HG03060 (cell line): ENCODE measurements around the gene VAC14.
"Not testable (repeated sequence)": the region's sequence is repeated elsewhere in the genome, so short reads cannot be mapped to it uniquely, and the experiment has no call there.

ENCODE experiments used
- ATAC-seq: cut with Tn5 transposase; IDR thresholded peaks from one replicate; pipeline ENCODE4 v1.9.1; 2021; ENCODE audit warnings: low read depth, moderate number of reproducible peaks; ENCODE audit not compliant: unreplicated experiment

VAC14 gene

GRCh38 chr16:70746040-70746707, 54.8 kb downstream of the VAC14 start:
- ATAC-seq = no peak

- no peak for ATAC-seq
These were observed 55.4 kb downstream of the VAC14 start for GRCh38 chr16:70745536-70746025.

- ATAC-seq = no peak
These were observed 56.6 kb downstream of the VAC14 start for GRCh38 chr16:70744366-70744765.

DNA sequence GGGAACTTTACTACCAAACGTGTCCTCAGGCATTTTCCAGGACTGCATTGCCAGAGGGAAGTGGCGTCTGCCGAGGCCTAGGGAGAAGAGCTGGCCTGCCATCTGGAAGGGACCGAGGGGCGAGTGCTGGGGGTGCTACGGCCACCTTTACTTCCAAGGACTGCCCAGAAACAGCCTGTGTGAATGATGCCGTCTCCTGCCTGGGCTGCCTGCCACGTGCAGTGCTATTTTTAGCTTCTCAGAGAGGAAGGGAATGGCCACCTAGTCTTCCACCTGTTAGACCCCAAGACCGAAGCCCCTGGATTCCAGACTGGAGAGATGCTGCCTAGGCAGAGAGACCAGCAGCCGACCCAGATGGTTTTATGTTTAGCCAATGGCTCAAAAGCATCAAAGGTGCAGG, 57.2 kb downstream of the VAC14 start:
- ATAC-seq = no peak

DNA sequence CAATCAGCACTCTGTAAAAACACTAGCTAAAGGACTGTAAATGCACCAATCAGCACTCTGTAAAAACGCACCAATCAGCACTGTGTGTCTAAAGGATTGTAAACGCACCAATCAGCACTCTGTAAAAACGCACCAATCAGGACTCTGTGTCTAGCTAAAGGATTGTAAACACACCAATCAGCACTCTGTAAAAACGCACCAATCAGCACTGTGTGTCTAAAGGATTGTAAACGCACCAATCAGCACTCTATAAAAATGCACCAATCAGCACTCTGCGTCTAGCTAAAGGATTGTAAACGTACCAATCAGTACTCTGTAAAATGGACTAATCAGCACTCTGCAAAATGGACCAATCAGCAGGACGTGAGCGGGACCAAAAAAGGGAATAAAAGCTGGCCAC, 58.0 kb downstream of the VAC14 start:
- not testable (repeated sequence) for ATAC-seq

DNA sequence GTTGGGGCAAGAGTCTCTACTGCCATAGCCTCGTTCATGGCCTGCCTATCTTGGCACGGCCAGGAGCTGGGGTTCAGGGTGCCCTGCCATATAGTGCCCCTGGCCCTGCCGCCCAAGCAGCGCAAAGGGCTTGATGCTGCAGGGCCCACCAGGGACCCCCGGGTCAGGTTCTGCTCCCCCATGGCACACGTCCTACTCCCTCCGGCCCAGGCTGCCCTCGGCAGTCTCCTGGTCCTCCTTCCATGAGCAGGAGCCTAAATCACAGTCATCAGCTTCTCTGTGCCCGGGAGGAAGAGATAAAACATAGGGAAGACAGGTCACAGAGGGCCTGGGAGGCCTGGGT, 59.2 kb downstream of the VAC14 start:
- ATAC-seq = no peak

DNA sequence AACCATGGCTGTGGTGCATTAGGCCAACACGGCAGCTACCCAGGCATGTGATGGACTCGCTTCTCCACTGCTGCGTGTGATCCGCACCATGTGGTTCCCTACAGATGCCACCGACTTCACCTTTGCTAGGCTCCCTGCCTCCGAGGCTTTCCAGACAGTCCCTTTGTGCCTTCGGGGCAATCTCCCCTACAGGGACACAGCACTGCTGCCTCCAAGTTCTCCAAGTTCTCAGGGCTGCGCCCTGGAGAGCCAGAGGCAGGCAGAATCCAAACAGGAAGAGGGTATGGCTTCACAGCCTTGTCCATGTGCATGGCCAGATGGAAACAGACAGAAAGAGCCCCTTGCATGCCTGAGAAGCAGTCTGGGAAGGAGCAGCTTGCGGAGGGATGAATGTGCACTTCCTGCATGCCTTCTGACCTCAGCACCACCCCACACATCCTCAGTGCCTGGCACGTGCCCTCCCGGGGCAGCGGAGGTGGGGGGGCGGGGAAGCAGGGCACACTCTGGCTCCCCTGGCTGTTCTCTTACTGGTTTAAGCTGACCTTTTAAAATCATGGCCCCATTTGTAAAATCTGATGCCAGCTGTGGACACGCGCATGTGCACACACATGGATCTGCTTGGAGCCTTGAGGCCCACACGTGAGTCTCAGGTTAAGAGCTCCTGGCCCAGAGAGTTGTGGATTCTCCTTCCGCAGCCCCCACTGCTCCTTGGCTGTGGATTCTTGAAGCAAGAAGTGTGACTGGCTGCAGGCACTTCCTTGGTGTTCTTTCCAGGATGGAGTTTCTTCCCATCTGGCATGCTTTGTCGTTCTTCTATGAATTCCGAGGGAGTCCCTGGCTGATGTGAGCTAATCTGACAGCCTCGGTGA, 59.8 kb downstream of the VAC14 start:
- ATAC-seq = no peak

- ATAC-seq = no peak
These were observed 60.6 kb downstream of the VAC14 start for GRCh38 chr16:70740174-70740913.

GRCh38 chr16:70739389-70739788, 61.6 kb downstream of the VAC14 start:
- no peak for ATAC-seq

DNA sequence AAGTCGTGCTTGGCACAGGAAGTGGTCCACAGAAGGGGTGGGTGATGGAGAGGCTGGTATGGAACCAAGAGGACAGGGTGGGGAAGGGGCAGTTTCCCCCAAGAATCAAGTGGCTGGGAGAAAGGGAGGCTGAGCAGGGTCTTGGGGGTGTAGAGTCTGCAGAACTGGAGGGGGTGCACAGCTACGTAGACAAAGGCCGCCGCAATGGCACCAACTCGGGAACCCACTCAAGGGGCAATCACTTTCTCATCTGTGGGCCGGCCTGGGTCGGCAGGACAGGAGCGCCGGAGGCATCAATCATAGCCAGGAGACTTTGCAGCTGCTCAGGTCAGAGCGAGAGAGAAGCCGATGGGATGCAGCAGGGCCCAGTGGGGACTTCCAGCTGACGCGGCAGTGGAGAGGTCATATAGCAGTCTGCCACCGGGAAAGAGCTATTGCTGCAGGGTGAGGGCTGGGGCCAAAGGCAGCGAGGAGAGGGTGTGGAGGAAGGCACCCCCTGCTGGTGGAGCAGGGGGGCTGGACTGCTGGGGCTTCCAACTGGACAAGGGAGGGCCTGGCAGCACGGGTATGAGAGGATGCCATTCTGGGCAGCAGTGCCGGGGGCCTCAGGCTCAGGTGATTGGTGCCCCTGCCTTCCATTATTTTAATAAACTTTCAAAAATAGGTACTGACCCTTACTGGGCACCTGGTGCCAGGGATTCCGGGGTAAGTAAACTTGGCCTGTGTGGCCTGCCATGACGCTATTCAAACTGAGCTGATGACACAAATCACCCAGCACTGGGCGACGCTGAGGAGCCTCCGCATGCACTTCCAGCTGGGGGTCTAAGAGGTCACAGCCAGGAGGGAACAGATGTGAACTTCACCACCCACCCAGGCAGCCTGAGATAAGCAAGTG, 62.6 kb downstream of the VAC14 start:
- ATAC-seq = no peak

DNA sequence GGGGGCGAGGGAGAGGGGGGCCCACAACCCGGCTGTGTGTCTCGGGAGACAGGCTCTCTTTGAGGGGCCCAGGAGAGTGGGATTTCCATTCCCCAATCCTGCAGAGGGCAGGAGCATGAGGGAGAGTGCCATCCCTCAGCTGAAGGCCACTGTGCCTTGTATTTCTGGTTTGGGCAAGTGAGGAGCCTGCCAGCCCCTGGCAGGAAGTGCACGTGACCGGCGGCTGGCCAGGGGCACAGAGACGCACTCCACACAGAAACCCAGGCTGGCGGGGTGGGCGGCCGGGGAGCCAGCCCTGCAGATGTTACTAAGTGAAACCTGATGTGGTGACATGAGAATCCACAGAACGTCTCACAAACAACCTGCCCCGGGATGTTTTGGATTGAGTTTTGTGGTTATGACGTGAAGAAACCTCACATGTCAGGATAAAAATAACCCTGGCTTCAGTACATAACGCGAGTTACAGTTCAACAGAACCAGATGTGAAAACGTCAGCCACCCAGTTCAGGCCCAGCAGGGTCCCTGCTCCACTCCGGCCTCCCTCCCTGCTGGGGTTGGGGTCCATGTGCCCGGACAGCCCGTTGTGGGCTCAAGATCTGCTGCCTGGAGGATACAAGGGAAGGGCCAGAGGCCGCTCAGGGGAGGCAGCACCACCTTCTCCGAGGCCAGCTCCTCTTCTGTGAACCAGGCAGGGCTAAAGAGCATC, 63.4 kb downstream of the VAC14 start:
- ATAC-seq = peak; percentile 81

DNA sequence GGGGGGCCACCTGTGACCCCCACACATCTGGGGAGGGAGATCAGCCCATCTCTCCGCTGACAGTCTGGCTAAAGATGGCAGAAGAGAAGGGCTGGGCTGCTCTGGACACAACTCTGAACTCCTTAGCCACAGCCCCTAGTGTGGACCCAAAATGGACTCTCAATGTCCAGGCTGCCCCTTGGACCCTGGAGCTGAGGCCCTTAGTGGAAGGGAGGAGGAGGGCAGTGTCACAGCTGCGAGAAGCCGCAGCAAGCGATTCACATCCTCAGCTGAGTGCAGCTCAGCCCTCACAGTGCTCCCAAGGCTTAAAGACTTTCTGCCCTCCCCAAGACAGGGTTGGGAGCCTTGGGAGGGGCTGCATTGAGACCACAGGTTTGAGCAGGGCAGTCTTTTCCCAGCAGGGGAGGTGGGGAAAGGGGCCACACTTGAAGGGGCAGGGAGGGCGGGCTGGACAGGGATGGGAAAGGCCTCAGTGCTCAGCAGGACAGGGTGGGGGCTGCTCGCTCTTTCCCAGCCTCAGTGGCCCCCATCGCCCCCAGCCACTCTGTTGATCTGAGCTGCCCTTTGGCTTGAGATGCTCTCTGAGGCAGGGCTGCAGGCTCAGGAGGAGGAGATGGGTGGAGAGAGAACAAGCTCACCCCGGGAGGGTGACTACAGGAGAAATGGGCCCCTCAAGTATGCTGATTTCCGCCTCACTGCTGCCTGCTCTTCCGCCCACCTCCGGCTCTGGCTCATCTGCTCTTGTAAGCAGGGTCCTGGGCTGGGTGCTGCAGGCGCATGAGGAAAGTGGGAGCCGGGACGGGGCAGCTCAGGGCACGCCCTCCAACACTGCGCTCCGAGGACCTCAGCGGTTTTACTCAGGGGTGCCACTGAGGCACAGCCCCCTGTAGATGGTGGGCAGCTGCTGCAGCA, 64.2 kb downstream of the VAC14 start:
- no peak for ATAC-seq

GRCh38 chr16:70735141-70735979, 65.6 kb downstream of the VAC14 start:
- ATAC-seq = no peak

DNA sequence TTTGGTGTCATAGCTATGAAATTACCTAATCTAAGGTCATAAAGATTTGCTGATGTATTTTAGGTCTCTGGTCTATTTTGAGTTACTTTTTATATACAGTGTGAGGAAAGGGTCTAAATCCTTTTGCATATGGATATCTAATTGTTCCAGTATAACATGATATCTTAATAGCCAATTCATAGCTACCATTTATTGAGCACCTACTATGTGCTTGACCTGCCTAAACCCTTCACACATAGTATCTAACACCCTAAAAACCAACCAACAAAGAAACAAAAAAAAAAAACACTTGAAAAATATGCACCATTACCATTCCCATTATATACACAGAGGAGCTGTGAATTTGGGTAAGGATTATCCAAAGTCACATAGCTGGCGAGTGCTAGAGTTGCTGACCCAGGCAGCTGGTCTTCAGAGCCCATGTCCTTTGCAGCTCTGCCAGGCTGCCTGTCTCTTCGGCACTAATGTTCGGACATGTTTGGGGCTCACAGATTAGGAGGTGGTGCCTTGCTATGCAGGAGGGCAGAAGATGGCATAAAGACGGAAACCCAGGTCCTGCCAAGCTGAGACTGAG, 66.3 kb downstream of the VAC14 start:
- ATAC-seq = no peak

DNA sequence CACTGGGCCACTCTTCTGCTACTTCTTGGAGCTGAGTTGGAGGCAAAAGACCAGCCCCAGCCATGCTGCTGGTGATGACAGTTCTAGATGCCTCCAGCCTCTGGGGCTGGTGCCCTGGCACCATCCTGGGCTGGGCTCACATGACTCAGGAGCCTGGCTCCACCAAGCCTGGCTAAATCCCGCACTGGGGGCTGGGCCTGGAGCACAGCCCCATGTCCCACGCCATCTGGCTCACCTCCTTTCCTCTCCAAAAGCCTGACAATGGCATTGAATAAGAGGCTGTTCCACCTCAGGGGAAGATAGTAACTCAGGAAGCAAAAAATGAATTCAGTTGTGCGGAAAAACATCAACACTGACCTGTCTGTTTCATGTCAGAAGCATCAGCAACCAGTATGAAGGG, 70.0 kb downstream of the VAC14 start:
- no peak for ATAC-seq

- ATAC-seq = no peak
These were observed 70.9 kb downstream of the VAC14 start for GRCh38 chr16:70730031-70730430.

DNA sequence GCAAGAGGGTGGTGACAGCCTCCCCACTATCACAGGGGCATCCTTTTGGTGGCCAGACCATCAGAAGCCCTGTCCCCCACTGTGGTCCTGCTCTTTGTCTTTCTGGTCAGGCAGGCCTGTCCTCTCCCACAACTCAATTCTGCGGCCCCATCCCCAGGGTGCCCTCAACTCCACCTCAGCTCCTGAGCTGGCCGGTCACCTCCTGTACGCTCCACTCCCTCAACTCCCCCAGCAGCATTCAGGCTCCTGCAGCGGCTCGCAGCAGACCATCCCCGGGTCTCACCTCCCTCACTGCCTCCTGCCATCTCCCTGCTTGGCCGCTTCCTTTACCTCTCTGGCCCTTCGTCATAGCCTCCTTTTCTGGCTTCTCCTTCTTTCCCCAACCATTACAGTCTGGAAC, 71.7 kb downstream of the VAC14 start:
- ATAC-seq = no peak
